ENCODE measurements around the gene SYN1.

Gene SYN1

DNA sequence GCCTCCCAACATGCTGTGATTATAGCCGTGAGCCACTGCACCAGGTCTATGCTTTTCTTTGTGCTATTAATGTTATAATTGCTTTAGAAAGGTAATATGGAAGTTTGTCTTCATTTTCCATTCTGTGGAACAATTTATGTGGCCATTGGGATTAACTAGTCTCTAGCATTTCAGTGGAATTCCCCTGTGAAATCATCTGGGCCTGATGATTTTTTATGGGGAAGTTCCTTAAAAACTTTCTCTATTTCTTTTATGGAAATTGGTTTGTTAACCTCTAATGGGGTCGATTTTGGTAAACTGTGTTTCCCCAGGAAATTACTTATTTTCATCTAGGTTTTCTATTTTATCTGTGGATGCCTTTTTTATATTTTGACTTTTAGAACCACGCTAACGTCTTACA lies 26.1 kb downstream of the SYN1 start:
- FAIRE-seq, result no peak

DNA sequence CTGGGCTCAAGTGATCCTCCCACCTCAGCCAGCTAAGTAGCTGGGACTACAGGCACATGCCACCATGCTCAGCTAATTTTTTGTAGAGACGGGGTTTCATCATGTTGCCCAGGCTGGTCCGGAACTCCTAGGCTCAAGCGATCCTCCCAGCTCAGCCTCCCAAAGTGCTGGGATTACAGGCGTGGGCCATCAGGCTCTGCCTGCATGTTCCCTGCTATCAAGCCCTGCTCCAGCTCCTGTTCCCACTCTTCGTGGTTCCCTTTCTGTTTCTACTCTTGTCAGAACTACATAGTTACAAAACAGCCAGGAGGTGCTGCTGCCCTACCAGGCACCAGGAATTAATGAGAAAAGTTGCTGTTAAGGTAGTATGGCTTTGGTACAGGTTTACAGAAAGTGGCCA lies 28.7 kb downstream of the SYN1 start:
- no peak for FAIRE-seq

DNA sequence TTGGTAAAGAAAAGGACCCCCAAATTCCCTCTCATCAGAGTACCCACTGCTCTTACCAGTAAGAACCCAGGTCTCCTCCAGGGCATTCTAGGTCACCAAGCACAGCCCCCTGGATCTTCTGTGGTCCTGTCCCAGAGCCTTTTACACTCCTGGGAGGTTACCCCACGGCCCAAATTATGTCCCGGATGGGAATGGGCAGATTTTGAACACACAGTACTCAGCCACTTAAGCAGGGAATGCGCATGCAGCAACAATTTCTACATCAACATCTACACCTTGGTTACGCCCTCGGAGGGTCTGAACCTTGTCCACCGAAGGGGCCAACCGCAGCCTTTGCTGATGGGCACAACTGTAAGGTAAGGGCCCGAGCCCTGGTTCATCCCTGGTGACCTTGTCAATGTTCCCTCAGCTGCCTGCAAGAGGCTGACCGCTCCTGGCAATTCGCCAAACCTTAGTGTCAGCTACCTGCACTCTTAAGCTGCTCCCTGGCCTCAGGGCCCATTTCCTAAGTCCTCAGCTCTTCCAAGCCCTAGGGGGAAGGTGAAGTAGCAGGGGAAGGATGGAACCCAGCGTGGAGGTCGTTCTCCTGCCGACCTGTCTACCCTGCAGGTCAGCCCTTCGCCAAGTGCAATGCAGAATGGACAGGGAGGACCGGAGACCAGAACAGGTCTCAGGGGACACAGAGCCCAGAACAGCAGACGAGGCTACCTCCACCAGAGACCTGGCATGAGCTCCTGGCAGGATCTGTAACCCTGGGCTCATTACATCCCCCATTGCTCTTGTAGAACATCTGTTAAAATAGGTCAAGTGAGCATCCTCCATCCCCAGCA lies 31.5 kb downstream of the SYN1 start:
- FAIRE-seq, result no peak

DNA sequence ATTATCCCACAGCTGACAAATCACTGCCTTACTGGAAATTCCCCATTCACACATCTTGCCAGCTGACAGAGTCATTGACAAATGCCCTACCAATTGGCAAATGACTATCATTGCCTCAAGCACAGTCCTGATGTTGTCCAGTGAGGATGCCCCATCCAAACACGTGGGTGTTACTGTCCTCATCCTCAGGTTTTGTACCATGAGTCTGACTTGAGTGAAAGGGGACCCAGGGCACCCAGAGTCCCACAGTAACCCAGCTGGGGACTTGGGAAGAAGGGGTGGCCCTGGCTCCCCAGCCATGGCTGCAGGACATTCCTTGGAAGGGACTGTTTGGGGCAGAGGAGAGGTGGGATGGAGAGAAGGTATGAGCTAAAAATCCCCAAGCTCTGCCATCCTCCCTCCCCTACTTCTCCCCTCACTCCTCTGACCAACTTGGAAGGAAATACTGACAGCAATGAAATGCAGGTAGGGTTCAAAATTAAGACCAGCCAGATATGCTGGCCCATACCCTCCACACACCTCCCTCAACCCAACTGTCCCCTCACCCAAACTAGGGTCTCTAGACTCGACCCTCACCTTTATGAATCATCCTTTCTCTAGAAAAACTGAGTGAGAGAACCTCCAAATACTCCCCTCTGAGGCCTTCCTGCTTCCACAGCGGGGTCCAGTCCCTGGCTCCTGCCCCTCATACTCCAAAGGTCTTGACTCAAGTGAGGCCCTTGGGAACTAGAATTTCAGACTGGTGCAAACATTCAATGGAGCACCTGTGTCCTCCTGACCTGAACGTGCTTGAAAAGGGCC lies 32.4 kb downstream of the SYN1 start:
- FAIRE-seq, result no peak

DNA sequence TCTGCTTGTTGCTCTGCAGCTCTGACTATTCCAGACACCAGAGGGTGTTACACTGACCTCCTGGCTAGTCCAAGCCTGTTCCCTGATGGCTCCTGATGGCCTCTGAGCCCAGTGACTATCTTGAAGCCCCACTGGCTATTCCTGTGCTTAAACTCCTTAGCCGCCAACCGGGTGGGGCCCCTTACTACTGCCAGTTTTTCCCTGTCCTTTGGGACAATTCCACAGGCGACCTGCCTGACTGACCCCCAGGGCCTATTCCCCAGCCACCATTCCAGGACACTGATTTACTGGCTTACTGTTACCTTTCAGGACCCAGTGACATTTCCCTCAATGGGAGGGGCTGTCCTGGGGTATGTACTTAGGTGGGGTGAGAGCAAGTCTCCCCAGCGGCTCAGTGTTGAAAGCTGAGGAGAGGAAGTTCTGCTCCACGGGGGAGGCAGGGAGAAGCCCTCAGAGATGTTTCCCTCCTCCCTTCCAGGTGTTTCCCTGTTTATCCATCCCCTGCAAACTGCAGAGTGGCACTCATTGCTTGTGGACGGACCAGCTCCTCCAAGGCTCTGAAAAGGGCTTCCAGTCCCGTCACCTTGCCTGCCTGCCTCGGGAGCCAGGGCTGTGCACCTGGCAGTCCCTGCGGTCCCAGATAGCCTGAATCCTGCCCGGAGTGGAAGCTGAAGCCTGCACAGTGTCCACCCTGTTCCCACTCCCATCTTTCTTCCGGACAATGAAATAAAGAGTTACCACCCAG lies 33.4 kb downstream of the SYN1 start:
- no peak for FAIRE-seq

DNA sequence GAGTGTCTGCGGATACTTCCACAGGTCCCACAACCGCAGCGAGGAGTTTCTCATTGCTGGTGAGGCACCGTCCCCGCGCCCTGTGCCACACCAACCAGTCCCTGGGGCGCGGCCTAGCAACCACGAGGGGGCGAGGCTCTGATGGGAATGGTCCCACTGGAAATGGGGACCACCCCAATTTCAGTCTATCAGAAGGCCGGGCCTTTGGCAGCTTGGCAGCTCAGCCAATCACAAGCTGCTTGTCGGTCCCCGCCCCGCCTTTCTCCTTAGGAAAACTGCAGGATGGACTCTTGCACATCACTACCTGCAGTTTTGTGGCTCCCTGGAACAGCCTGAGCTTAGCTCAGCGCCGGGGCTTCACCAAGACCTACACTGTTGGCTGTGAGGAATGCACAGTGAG lies 34.4 kb downstream of the SYN1 start:
- no peak for FAIRE-seq

DNA sequence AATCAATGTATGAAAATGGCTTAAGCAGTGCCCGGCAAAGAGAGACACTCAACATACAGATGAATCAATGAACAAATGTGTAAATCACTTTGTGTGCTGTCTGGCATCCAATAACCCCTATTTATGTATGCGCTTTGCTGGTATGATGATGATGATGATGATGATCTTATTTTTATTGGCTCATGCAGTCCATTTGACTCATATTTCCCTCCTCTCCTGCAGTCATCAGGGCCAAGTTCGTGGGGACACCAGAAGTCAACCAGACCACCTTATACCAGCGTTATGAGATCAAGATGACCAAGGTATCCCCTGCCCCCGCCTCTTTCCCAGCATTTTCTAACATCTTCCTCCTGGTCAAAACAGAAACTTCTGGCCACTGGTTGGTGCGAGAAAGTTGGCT lies 34.9 kb downstream of the SYN1 start:
- FAIRE-seq, result no peak

DNA sequence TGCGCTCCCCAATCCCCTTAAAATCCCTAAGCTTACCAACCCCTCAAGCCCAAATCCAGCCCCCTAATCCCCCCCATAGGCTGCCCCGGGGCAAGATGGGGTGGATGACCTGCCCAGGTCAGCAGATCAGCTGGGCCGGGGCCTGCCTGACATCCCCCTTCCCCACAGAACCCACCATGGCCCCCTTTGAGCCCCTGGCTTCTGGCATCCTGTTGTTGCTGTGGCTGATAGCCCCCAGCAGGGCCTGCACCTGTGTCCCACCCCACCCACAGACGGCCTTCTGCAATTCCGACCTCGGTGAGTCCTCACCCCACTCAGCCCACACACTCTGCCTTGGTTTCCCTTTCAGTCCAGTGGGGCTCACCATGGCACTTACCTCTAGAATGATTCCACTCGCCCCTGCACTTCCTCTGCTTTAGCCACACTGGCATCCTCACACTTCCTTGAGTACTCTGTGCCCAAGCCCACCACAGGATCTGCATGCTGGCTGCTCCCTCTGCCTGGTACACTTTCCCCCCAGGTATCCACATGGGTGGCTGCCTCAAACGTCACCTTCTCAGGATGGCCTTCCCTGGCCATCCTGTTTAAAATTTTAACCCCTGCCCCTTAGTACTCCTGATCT lies 36.3 kb downstream of the SYN1 start:
- no peak for FAIRE-seq

DNA sequence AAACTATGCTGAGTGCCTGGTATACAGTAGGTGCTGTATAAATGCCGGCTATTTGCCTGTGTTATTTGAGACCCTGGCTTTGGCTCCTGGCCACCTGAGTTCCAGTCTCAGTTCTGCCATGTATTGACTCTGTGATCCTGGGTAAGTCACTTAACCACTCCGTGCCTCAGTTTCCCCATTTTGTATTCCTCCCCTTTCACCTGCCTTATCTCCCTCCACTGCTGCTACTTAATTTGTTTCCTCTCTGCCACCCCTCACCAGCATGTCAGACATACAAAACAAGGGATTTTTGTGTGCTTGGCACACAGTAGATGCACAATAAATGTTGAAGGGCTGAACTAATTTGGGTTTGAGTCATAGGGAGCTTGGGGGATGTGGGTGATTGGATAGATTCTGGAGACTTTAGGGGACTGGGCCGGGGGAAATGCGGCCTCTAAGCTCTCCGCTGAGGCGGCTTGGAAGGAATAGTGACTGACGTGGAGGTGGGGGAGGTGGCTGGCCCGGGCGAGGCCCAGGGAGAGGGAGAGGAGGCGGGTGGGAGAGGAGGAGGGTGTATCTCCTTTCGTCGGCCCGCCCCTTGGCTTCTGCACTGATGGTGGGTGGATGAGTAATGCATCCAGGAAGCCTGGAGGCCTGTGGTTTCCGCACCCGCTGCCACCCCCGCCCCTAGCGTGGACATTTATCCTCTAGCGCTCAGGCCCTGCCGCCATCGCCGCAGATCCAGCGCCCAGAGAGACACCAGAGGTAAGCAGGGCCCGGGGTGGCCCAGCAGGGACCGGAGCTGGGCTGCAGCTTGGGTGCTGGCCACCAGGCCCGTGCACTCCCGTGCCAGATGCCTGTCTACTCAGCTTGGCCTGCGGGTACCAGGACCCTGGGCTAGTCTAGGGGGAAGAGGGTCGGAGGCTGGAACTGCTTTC lies 37.7 kb downstream of the SYN1 start, which contains the start of gene TIMP1:
Gene TIMP1 (plus strand): TSS at position 706 of the 917 bp plus-strand sequence. CDS start 980 bp downstream, outside the sequence.
- peak; percentile 70 for FAIRE-seq

DNA sequence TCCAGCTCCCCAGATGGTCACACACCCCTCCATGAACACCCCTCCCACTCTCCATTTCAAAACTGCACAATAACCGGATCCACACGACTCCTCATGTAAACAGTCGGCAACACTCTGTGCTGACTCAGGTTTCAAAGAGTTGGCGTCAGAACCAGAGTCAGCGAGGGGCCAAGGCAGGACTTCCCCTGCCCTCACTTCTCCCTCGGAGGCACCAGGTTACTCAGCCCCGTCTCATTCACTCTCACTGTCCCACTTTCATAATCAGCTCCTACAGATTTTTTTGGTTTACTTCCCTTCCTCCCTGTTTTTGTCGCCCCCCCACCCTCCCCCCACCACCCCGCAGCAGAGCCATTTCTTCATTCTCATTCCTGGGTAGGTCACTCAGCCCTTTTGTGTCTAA lies 40.1 kb downstream of the SYN1 start:
- FAIRE-seq, result no peak

DNA sequence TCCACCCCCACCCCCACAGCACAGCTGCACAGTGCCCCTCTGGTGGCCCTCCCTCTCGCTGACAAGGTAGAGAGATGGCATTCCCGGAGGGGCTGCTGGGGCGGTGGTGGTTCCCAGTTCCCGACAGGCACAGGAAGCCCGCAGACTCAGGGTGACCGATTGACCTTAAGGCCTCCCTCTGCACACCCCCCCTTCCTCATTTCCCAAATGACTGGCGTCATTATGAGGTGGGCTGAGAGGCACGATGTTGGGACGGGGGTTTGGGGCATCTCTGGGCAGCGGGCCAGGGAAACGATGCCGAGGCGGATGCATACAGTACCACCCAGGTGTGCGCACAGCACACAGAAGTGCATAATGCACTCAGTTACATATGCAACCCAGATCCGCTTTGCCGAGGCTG lies 41.0 kb downstream of the SYN1 start:
- FAIRE-seq, result no peak

DNA sequence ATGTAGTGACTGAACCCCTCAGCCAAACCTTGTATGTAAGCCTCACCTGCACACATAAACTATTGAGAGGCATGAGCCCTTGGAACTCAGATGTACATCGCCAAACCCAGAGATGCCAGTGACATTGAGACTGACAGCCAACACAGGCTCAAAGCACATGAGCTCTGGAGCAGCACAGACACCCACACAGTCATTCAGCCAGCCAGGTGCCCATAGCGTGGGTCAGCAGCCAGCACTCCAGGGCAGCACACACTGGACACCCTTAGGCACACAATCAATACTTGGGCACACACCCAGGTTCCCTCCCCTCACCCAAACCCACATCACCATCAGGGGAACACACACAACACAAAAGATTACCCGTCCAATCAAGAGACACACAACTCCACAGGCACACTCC lies 41.8 kb downstream of the SYN1 start:
- FAIRE-seq, result no peak

DNA sequence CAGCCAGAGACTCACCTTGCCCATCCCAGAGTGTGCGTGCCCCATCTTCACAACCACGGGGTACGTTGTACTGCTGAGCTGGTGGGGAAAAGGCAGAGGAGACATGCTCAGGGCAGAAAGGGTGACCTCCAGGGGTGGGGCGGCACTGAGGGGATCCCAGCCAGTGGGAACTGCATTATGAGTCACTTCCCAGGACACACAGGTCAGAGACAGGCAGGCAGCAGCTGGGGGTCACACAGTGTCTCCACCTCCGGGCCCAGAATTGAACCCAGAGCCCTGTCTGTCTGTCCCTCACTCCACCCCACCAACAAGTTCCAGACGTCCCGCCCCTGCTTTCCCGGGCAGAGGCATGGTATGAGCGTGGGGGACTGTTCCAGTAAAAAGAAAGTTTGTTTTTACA lies 42.2 kb downstream of the SYN1 start:
- FAIRE-seq, result no peak

DNA sequence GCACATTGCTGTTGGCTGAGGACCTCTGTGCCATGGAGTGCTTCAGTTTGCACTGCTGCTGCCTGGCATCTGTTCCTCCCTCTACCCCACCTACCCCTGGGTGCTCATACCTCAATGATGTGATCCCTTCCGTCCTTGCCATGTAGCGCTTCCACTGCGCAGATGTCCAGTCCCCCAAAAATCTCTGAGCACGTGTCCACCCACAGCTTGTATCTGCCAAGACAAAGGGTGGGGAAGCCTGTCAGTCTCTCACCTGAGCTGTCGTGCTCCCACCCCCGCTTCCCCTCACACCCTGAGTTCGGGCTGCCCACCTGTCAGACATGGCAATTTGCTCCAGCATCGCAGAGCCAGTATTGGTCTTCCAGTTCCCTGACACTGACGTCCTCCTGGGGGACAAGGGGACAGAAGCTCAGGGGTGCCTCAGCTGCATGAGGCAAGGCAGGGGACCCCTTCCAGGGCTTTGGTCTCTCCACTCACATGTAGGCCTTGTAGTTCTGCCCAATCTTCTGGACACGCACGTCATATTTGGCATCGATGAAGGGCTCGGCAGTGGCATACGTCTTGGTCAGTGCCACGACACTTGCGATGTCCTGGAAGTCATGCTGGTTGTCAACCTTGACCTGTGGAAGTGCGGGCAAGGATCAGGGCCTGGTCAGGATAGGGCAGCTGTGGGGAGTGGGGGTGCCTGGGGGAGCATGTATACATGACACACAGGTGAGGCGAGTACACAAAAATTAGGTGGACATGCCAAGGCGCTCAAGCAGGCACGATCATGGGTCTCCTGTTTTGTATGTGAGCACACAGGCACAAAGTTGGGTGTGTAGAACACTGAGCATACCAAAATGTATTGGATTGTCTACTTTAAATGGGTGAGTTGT lies 43.4 kb downstream of the SYN1 start:
- no peak for FAIRE-seq

DNA sequence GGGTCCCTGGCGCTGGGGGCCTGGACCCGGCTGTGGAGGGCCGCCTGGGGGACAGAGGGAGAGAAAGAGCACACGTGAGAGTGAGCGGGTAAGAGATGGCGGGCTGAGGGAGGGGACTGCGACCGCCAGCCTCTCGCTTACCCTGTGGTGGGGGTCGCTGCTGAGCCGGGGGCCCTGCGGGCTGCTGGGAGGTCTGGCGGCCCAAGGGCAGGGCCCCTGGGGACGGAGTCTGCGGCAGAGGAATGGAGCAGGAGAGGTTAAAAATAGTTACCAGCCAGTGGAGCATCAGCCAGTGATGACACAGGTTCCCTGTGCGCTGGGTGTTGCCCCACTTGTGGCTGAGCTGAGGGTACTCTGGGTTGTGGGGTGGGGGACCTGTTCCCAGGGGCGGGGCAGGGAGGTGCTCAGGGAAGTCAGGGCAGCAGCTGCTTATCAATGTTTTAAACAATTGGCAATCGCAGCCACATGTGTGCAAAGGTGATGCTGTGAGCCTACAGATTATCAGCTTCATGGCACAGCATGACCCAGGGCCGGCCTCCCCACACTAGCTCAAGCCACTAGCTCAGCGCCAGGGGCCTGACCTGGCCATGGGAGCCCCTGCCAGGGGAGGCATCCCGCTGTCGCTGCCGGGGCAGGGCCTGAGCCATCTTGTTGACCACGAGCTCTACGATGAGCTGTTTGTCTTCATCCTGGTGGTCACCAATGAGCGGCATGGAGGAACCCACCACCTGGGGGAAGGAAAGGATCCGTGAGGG lies 44.9 kb downstream of the SYN1 start:
- no peak for FAIRE-seq

DNA sequence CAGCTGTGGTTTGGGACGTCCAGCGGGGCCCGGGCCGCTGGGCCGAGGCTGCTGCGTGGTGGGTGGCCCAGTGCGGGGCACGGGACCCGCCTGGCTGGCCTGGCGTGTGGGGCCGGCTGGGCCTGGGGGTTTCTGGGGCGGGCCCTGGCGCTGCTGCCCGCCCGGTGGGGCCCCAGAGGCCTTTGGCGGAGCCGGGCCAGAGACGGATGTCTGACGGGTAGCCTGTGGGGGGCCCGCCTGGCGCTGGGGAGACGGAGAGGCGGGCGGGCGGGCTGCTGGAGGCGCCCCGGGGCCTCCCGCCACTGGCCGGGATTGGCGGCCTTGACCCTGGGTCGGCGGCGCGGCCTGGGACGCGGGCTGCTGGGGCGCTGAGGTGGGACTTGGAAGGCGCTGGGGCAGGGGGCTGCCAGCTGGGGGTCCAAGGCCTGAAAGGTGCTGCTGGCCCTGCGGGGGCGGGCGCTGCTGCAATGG lies 45.5 kb downstream of the SYN1 start:
- FAIRE-seq, result no peak

DNA sequence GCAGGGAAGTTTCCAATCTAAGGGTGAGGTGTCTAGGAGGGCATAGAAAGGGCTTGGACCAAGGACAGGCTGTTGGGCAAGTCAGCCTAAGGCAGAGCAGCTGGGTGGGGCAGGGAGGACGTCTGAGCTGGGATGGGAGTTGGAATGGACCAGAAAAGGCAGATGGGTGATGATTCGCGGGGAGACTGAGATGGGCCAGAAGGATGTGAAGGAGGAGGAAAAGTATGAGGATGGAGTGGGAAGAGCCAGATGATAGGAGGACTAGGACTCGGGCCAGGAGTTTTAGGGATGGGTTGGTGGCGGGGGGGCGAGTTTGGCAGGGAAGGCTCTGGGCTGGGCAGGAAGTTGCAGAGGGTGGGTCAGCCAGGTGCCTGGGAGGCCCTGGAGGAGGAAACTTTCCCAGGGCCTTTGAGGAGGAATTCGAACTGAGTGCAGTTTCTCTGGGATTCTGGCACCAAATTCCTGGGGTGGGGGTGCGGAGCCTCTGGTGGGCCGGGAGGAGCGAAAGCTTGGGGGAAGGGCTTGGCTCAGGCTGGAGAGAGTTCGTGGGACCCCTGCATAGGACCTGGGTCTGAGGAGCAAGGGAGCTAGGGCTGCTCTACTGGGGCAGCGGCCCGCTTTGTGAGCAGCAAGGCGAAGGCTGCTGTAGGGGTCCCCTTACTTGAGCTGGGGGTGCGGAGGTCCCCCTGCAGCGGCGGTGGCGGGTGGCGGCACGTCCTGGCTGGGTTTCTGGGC lies 46.1 kb downstream of the SYN1 start:
- no peak for FAIRE-seq

DNA sequence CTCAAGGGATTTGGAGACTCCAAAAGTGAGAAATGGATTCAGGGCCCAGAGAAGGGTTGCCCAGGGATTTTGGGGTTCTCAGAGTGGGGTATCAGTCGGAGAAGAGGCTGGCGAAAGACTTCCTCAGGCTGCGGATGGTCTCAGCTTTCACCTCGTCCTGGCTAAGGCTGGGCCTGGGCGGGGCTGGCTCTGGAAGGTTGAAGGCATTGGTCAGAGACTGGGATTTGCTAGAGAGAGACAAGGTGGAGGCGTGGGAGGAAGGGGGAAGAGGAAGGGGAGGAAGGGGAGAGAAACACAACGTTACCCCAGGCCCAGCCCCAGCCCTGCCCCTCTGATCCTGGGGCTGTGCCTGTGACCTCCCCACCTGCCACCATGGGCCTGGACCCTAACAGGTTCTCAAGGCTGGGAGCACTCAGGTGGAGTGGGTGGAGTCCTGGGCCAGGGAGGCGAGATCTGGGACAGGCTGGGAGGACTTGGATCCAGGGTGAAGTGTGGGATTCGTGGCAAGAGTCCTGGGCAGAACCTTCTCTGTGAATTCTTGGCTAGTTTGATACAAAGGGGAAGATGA lies 46.8 kb downstream of the SYN1 start:
- FAIRE-seq, result no peak

DNA sequence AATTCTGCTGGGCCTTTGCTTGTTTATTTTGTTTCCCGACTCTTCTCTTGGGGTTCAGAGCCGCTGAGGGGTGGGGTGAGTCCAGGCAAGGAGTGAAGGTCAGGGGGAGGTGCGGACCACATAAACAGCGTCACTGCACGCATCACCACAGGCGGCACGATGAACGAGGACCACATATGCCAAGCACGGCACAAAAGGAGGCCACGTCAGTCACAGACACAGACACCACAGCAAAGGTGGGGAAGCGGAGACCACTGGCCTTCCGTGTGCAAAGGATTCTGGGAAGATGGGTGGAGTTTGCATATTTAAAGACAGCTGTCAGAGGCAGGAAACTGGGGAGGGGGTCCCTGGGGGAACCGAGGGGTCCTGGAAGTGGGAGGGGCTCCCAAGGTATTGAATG lies 47.8 kb downstream of the SYN1 start:
- FAIRE-seq, result no peak

All from islet of Langerhans (tissue), 1 donor.